Measurements from ENCODE around the gene TRIM27. TPM values are rescaled to one million over a fixed set of nuclear protein-coding genes. Genes with fewer than 3 reads are reported as not detected.
A peak's percentile ranks its signal among the peaks of the same experiment; 100 is the strongest.
"Not testable (repeated sequence)": the region's sequence is repeated elsewhere in the genome, so short reads cannot be mapped to it uniquely, and the experiment has no call there.

Gene TRIM27
- total RNA-seq, 1 donor from 2014 or later = 58.4 TPM

- H3K27ac ChIP-seq = no peak overlapping the region
- H3K9me3 ChIP-seq = no peaks in the 10 kb centered on the region
- no peak for DNase-seq (ENCODE audit: extremely low spot score in 2 of 2)
- no peaks in the 10 kb centered on the region for H3K27me3 ChIP-seq
- TF ChIP-seq POLR2A (IDR thresholded peaks at IDR 0.05) = no peak
- no peak overlapping the region for H3K4me3 ChIP-seq
- intact Hi-C loops (cut with DNase I) = no loop called here
- no peaks in the 10 kb centered on the region for H3K4me1 ChIP-seq
- H3K36me3 ChIP-seq = no peaks in the 10 kb centered on the region
Measured at GRCh38 chr6:28929887-28930620, 6.3 kb upstream of the TRIM27 start.

GRCh38 chr6:28929339-28929738 lies 5.6 kb upstream of the TRIM27 start:
- intact Hi-C loops (cut with DNase I); H3K9me3 ChIP-seq; H3K36me3 ChIP-seq; H3K4me3 ChIP-seq; H3K4me1 ChIP-seq; DNase-seq (ENCODE audit: extremely low spot score in 2 of 2); H3K27me3 ChIP-seq; H3K27ac ChIP-seq: not testable (repeated sequence)

- TF ChIP-seq POLR2A (IDR thresholded peaks at IDR 0.05) (no peak), POLR2AphosphoS5 (IDR thresholded peaks at IDR 0.05; ENCODE audit: insufficient read depth in 1 of 2, low read depth in 1 of 2) (no peak)
- Histone ChIP-seq H3K9me3 (no peaks in the 10 kb centered on the region), H3K36me3 (no peaks in the 10 kb centered on the region), H3K27me3 (no peaks in the 10 kb centered on the region), H3K27ac (no peak overlapping the region), H3K4me3 (no peak overlapping the region), H3K4me1 (peaks cover 7% of the 10 kb centered on the region)
- intact Hi-C loops (cut with DNase I) = no loop called here
- DNase-seq (ENCODE audit: extremely low spot score in 2 of 2) = no peak
Measured at GRCh38 chr6:28927846-28928245, 4.1 kb upstream of the TRIM27 start.

- intact Hi-C loops (cut with DNase I) = no loop called here
- H3K4me3 ChIP-seq = peak overlapping the region; percentile 54 to 79
- TF ChIP-seq POLR2A (IDR thresholded peaks at IDR 0.05) (no peak), POLR2AphosphoS5 (IDR thresholded peaks at IDR 0.05; ENCODE audit: insufficient read depth in 1 of 2, low read depth in 1 of 2) (no peak), CTCF (IDR thresholded peaks at IDR 0.05) (no peak)
- H3K27ac ChIP-seq = peak overlapping the region; percentile 87
- no peak for DNase-seq (ENCODE audit: extremely low spot score in 2 of 2)
- peaks cover 41% of the 10 kb centered on the region for H3K4me1 ChIP-seq
- H3K27me3 ChIP-seq = no peaks in the 10 kb centered on the region
- no peaks in the 10 kb centered on the region for H3K9me3 ChIP-seq
- H3K36me3 ChIP-seq = peaks cover 0 to 25% of the 10 kb centered on the region in 2 donors
Measured at GRCh38 chr6:28922821-28923317, 916 bp downstream of the TRIM27 start.

GRCh38 chr6:28922004-28922820 lies 1.6 kb downstream of the TRIM27 start:
- DNase-seq (ENCODE audit: extremely low spot score in 2 of 2) = no peak
- intact Hi-C loops (cut with DNase I) = no loop called here
- Histone ChIP-seq H3K27me3 (no peaks in the 10 kb centered on the region), H3K4me1 (peaks cover 41% of the 10 kb centered on the region), H3K9me3 (no peaks in the 10 kb centered on the region), H3K27ac (peak overlapping the region; percentile 87), H3K4me3 (peak overlapping the region; percentile 54 to 79), H3K36me3 (peaks cover 0 to 32% of the 10 kb centered on the region in 2 donors)
- TF ChIP-seq CTCF (IDR thresholded peaks at IDR 0.05) (no peak), POLR2AphosphoS5 (IDR thresholded peaks at IDR 0.05; ENCODE audit: insufficient read depth in 1 of 2, low read depth in 1 of 2) (peak in 1 of 2 donors; percentile 29)

GRCh38 chr6:28920281-28920680 lies 3.5 kb downstream of the TRIM27 start:
- no peak overlapping the region for H3K4me3 ChIP-seq
- TF ChIP-seq POLR2A (IDR thresholded peaks at IDR 0.05) = no peak
- H3K9me3 ChIP-seq = no peaks in the 10 kb centered on the region
- peaks cover 41% of the 10 kb centered on the region for H3K4me1 ChIP-seq
- intact Hi-C loops (cut with DNase I) = no loop called here
- no peak for DNase-seq (ENCODE audit: extremely low spot score in 2 of 2)
- H3K27ac ChIP-seq = no peak overlapping the region
- no peaks in the 10 kb centered on the region for H3K27me3 ChIP-seq
- peaks cover 0 to 51% of the 10 kb centered on the region in 2 donors for H3K36me3 ChIP-seq

- H3K27ac ChIP-seq = no peak overlapping the region
- H3K4me3 ChIP-seq = no peak overlapping the region
- H3K36me3 ChIP-seq = peaks cover 0 to 88% of the 10 kb centered on the region in 2 donors
- no peak for DNase-seq (ENCODE audit: extremely low spot score in 2 of 2)
- H3K9me3 ChIP-seq = no peaks in the 10 kb centered on the region
- TF ChIP-seq POLR2AphosphoS5 (IDR thresholded peaks at IDR 0.05; ENCODE audit: insufficient read depth in 1 of 2, low read depth in 1 of 2) (no peak), CTCF (IDR thresholded peaks at IDR 0.05) (no peak), POLR2A (IDR thresholded peaks at IDR 0.05) (no peak)
- no peaks in the 10 kb centered on the region for H3K27me3 ChIP-seq
- intact Hi-C loops (cut with DNase I) = no loop called here
- peaks cover 9% of the 10 kb centered on the region for H3K4me1 ChIP-seq
Measured at GRCh38 chr6:28914941-28915340, 8.8 kb downstream of the TRIM27 start.
